Astrocyte of the cerebellum (primary cell): ENCODE measurements around the gene CASD1.

Source experiments
- DNase-seq: peaks from one replicate; pipeline ENCODE4 v3.0.0-alpha.2; 2011; ENCODE audit warnings: low read depth
- H3K4me3 ChIP-seq: 2 replicates; pipeline ENCODE4 v1.5.1; 2011; ENCODE audit warnings: mild to moderate bottlenecking, low read depth, low read length, moderate library complexity
- CTCF ChIP-seq: IDR thresholded peaks from 2 replicates; pipeline ENCODE4 v1.5.1; 2012; ENCODE audit warnings: low read length, low read depth, moderate library complexity, mild to moderate bottlenecking; ENCODE audit errors: missing control alignments
- in situ Hi-C: cut with HindIII; loops from 2 replicates; pipeline ENCODE4 v1.10.0; 2017; ENCODE audit warnings: low sequenced_read_pairs

CASD1 gene

GRCh38 chr7:94509264-94509886 lies at the start of gene CASD1:
Gene CASD1 (plus strand): TSS chr7:94509809. CDS start chr7:94510085, 276 bp downstream.
- in situ Hi-C loops: no loop called here
- TF ChIP-seq CTCF: no peak
- no peak for DNase-seq
- H3K4me3 ChIP-seq: peak within 1 kb of the TSS; percentile 80

GRCh38 chr7:94466516-94466915 lies 43.1 kb upstream of the CASD1 start:
- DNase-seq: no peak
- in situ Hi-C loops: no loop called here
- no peak overlapping the region for H3K4me3 ChIP-seq
- no peak for TF ChIP-seq CTCF

GRCh38 chr7:94471604-94472003 lies 38.0 kb upstream of the CASD1 start:
- no peak for DNase-seq
- in situ Hi-C loops: no loop called here
- H3K4me3 ChIP-seq: no peak overlapping the region
- no peak for TF ChIP-seq CTCF

GRCh38 chr7:94472608-94473007 lies 37.0 kb upstream of the CASD1 start:
- no peak for TF ChIP-seq CTCF
- H3K4me3 ChIP-seq: no peak overlapping the region
- in situ Hi-C loops: no loop called here
- DNase-seq: no peak

GRCh38 chr7:94476251-94476840 lies 33.3 kb upstream of the CASD1 start:
- no peak for TF ChIP-seq CTCF
- DNase-seq: no peak
- in situ Hi-C loops: no loop called here
- no peak overlapping the region for H3K4me3 ChIP-seq

GRCh38 chr7:94477878-94478277 lies 31.7 kb upstream of the CASD1 start:
- in situ Hi-C loops: no loop called here
- no peak overlapping the region for H3K4me3 ChIP-seq

More at GRCh38 chr7:94477878-94478277, 31.7 kb upstream of the CASD1 start:
- TF ChIP-seq CTCF: no peak
- DNase-seq: no peak
